Pulmonary artery endothelial cell (primary cell): ENCODE measurements around the gene HEPHL1. TPM values are rescaled to one million over a fixed set of nuclear protein-coding genes. Genes with fewer than 3 reads are reported as not detected.
"Not testable (repeated sequence)": the region's sequence is repeated elsewhere in the genome, so short reads cannot be mapped to it uniquely, and the experiment has no call there.

Source experiments
- DNase-seq: peaks from one replicate; pipeline ENCODE4 v3.0.0-alpha.2; 2011; ENCODE audit warnings: low read depth, low spot score
- total RNA-seq: library from RNA; depleted of rRNA; stranded (reverse); fragments of >200 nt; gene quantifications from 2 replicates; pipeline ENCODE4 v1.2.3, GENCODE V29; 2014

The HEPHL1 gene, protein sequence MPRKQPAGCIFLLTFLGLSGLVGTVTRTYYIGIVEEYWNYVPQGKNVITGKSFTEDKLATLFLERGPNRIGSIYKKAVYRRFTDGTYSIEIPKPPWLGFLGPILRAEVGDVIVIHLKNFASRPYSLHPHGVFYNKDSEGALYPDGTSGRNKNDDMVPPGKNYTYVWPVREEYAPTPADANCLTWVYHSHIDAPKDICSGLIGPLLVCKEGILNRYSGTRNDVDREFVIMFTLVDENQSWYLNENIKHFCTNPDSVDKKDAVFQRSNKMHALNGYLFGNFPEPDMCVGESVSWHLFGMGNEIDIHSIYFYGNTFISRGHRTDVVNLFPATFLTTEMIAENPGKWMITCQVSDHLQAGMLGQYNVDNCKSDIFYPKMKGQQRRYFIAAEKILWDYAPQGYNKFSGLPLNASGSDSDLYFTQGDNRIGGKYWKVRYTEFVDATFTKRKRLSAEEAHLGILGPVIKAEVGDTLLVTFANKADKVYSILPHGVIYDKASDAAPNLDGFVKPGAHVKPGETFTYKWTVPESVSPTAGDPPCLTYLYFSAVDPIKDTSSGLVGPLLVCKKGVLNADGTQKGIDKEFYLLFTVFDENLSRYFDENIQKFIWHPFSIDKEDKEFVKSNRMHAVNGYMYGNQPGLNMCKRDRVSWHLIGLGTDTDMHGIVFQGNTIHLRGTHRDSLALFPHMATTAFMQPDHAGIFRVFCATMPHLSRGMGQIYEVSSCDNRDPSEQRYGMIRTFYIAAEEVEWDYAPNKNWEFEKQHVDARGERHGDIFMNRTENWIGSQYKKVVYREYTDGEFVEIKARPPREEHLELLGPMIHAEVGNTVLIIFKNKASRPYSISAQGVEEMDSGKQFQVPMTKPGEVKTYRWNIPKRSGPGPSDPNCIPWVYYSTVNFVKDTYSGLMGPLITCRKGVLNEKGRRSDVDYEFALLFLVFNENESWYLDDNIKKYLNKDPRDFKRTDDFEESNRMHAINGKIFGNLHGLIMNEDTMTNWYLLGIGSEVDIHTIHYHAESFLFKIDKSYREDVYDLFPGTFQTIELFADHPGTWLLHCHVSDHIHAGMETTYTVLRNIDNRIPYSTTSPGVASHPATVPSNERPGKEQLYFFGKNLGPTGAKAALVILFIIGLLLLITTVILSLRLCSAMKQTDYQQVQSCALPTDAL
- not detected in 2 replicates for total RNA-seq

DNA sequence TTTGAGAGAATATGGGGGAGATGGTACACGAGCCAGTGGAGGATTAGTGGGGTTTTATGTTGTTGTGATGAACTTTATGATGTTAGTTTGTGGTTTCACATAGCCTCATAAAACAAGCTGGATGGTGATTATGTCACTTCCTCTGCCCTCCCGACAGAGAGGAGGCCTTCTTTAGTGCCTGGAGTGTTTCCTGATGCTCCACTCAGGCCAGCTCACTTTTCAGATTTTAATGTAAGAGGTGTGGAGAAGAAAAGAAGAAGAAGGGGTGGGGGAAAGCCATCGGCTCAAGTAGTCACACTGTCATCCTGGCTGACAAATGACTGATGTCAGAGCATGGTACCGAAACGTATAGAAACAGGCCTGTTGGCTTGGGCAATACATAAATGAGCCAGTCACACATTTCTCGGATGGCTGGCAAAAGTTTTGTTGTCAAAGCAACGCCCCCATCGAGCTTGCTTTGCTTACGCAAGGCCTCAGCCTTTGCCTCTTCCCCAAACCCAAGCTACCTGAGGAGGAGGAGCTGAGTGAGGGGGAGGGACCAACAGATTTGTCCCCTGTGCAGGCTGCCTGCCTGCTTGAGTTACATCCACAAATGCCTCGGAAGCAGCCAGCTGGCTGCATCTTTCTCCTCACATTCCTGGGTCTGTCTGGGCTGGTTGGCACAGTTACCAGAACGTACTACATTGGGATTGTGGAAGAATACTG is at the start of gene HEPHL1:
HEPHL1 (plus strand) TSS at position 578 of the 705 bp plus-strand sequence; CDS start at position 593, 15 bp downstream.
- no peak for DNase-seq

DNA sequence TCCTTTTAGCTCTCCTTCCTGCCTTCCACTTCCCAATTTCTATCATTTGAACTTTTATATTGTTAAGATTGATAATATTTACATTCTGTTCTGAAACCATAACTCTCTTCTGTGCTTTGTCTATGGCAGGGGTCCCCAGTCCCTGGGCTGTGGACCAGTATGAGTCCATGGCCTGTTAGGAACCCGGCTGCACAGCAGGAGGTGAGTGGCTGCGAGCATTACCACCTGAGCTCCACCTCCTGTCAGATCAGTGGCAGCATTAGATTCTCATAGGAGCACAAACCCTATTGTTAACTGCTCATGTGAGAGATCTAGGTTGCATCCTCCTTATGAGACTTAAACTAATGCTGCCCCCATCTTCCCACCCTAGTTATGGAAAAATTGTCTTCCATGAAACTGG is 48.4 kb upstream of the HEPHL1 start:
- no peak for DNase-seq

GRCh38 chr11:93973322-93974051 is 47.7 kb upstream of the HEPHL1 start:
- DNase-seq, result not testable (repeated sequence)

DNA sequence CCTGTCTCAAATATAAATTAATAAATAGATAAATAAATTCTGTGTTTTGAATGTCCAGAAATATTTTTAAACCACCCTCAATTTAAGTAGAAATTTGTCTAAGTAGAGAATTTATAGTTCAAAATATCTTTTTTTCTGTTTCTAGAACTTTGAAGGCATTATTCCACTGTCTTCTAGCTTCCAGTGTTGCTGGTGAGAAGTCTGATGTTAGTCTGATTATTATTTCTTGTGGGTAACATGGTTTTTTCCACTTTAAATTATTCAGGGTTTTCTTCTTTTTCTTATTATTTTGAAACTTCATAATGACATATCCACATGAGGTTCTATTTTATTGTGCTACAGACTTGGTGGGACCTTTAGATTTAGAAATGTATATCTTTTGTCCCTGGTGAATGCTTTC is 46.4 kb upstream of the HEPHL1 start:
- no peak for DNase-seq

GRCh38 chr11:93976577-93977254 is 44.4 kb upstream of the HEPHL1 start:
- not testable (repeated sequence) for DNase-seq

DNA sequence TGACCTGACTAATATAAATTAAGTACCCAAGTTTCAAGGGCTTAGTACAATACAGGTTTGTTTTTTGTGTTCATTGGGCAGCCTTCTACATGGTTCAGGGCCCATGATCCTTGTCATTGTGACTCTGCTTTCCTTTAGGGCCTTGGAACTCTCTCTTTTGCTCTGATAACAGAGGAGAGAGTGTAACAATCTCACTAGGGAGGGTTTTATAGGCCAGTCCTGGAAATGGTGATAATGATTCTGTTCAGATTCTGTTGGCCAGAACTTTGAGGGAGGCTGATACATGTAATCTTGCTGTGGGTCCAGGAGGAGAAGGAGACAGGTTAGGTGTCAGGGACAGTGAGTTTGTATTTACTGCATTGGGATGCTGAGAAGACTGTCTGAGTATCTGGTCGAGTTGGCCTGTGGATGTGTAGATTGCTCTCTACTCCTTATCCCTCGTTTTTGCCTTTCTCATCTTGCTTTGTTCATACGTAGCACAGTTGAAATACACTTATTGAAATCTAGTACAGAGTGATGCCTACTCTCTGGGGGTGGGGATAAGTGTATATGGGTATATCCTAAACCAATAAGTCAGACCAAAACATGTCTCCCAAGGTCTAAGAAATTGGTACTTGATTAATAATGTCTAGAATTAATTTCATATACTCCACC is 37.5 kb upstream of the HEPHL1 start:
- no peak for DNase-seq

DNA sequence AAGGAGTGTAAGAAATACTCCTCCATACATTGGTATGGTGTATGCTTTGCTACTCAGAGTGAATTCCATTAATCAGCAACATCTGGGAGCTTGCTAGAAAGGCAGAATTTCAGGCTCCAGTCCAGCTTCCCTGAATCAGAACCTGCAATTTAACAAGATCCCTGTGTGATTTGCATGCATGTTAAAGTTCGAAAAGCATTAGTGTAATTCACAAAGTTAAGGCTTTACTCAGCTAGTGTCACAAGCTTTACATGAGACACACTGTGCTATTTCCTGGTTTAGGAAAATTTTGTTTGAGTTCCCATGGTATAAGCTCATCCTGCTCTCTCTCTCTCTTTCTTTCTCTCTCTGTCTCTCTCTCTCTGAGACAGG is 37.0 kb upstream of the HEPHL1 start:
- DNase-seq, result no peak

- DNase-seq, result no peak
Observed at GRCh38 chr11:93984936-93985335, 36.2 kb upstream of the HEPHL1 start.

- DNase-seq, result no peak
Observed at GRCh38 chr11:93986716-93987115, 34.4 kb upstream of the HEPHL1 start.

GRCh38 chr11:93988455-93988854 is 32.7 kb upstream of the HEPHL1 start:
- no peak for DNase-seq

DNA sequence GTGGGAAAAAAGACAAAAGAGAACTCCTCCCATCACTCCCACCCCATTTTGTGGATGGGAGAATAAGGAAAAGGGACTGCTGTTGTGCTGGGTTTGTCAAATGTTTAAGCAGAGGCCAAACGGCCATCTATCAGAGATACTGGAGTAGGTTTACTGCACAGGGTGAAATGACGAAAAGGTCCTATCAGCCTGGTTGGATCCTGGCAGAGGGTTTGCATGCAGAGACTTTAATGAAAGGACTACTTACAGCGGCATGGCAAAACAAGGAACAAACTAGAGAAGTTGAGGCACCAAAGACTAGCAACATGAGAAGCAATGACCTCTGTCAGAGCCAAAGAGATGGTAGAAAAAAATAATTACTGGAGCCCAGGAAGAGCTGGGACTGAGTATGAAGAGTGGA is 32.2 kb upstream of the HEPHL1 start:
- DNase-seq, result no peak

- no peak for DNase-seq
Observed at GRCh38 chr11:93993747-93994146, 27.4 kb upstream of the HEPHL1 start.

- DNase-seq, result no peak
Observed at GRCh38 chr11:93997741-93998140, 23.4 kb upstream of the HEPHL1 start.

GRCh38 chr11:94000659-94001058 is 20.5 kb upstream of the HEPHL1 start:
- no peak for DNase-seq

DNA sequence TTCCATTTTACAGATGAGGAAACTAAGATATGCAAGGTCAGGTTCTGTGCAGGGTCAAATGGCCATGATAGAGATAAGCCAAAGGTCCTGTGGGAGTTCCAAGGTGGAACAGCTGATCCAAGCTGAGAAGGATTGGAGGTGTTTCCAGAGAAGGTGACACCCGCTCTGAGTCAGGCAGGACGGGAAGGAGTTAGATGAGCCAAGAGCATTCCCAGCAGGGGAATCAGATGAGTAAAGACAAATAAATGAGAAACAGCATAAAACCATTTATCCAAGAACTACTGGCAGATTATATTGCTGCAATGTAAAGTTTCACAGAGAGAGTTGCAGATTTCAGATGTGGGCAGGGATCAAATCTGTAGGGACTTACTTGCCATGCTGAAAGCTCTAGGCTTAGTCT is 18.9 kb upstream of the HEPHL1 start:
- DNase-seq, result no peak

GRCh38 chr11:94007426-94007825 is 13.7 kb upstream of the HEPHL1 start:
- DNase-seq, result no peak

DNA sequence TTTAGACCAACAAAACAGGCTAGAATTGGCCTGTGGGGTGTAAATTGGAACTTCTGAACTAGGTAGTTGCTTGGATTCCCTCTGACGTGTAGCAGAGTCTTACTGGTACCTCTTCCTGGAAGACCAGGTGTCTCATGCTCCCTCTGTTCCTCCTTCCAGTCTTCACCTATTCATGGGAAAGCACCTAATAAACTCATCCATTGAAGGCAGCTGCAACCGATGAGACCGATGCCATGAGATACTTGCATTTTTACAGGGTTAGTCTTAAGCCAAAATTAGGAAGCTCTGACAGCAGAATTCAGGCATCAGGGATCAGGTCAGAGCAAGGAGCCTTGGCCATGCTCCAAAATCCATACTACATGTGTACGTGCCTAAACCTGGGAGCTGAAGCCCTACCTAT is 13.2 kb upstream of the HEPHL1 start:
- no peak for DNase-seq

DNA sequence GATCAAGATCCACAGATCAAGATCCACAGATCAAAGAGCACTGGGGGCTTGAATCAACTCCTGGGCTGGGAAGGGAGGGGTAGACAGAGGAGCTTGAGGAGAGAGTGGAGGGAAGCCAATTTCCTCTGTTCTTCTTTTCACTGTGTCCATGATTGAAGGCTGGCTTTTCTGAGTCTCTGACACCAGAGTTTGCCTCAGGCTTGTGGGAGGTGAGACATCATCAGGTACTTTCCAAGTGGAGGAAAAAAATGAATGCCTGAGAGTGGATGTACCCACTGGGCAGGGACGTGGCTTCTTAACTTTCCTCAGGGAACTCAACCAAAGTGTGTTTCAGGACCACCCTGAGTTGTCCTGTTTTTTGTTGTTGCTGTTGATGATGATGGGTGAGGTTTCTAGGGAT is 11.0 kb upstream of the HEPHL1 start:
- DNase-seq, result no peak

- DNase-seq, result no peak
Observed at GRCh38 chr11:94011478-94011877, 9.7 kb upstream of the HEPHL1 start.

DNA sequence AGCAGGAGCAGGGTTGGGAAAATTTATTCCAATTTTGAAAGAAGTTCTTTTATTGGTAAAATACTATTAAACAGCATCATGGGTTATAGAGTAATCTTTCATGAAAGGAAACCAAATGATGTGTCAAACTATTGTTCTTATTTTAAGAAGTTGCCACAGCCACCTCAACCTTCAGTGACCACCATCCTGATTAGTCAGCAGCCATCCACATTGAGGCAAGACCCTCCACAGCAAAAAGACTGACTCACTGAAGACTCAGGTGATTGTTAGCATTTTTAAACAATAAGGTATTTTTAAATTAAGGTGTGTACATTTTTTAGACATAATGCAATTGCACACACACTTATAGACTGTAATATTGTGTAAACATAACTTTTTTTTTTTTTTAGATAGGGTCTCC is 3.7 kb upstream of the HEPHL1 start:
- no peak for DNase-seq
